Activated T-cell treated with anti-CD3 and anti-CD28 coated beads, Interleukin-2, amount 50 U/mL, for 1 hour (primary cell): ENCODE data around the gene ACOX1.

ENCODE experiments used
- DNase-seq: peaks from one replicate; pipeline ENCODE4 v3.0.0-alpha.2; 2020

ACOX1 gene

GRCh38 chr17:76008208-76008607 lies 29.2 kb upstream of the ACOX1 start:
- no peak for DNase-seq

GRCh38 chr17:76007850-76008165 lies 28.8 kb upstream of the ACOX1 start:
- no peak for DNase-seq

DNA sequence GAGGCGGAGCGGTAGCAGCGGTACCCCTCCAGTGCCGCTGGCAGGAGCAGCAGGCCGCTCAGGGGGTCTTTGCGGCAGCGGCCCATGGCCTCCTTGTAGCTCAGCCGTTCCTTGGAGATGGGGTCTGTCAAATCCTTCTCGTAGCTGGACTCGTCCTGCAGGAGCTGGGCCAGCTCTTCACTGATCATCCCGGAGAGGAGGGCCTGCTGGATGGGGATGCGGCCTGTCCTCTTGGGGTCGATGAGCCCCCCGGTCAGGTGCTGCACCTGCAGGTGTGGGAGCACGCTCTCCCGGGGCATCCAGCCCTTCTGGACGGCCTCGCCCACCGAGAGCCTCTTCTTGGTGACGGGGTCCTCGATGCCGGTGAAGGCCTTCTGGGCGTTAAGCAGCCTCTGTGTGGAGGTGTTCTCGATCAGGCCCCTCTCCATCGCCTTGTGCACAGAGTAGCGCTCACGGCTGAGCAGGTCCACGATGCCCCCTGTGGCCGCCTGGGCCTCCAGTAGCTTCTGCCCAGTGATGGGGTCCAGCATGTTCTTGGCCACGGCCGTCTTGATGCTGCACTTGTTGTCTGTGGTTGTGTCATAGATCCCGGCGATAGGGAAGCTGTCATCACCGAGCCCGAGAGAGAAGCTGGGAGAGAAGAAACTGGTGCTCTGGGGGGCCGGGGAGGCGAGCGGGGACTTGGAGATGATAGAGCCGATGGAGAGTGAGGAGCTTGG lies 28.3 kb upstream of the ACOX1 start:
- no peak for DNase-seq

DNA sequence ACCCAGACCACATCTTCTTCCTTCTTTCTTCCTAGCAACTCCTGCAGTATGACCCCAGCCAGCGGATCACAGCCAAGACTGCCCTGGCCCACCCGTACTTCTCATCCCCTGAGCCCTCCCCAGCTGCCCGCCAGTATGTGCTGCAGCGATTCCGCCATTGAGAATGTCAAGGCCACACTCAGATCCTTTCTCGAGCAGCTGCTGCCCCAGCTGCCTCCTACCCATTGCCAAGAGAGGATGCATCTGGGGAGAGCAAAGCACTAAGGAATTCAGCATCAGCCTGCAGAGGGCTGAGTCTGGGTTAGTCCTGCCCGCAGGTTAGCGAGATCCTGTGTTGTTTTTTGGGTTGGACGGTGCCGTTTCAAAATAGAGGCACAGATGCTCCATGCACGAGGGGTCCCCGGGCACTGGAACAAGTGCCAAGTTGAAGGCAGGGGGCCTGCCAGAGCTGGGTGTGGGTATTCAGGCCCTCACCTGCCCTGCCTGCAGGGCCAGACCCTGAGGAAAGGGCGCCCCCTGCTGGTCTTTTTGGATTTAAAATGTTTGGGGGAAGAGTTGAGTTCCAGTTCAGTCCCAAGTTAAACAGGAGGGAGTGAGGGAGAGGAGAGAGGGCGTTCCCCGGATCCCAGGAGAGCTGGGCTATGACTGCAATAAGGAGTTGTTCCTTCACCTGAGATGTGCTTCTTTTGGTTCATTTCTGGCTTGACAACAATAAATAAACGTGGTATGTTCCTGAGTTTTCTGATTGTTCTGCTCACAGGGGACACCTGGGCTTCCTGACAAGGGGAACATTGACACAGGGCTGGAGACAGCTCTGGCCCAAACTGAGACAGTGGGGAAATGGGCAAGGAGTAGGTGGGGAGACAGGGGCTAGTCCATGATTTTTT lies 26.5 kb upstream of the ACOX1 start:
- peak; percentile 73 for DNase-seq

DNA sequence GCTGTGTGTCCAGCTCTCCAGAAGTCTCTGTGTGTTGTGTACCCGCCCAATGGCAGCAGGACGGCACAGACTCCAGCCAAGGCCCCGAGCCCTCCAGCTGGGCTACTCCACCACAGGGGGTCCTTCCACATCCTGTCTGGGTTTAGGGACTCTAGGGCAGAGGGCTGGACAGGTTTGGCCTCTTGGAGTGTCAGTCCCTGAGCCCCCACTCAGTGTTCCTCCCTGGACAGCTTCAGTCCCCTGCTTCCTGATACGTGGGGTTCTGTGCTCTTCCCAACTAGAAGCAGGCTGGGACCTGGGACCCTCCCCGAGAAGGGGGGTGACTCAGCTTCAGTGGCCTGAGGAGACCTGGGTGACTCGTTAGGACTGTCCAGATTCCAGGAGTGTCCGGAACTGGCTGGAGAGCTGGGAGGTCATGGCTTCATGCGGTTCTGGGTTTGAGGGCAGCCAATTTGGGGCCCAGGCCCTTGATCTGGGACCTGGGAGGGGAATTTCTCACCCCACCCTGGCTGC lies 25.8 kb upstream of the ACOX1 start:
- no peak for DNase-seq

- DNase-seq = no peak
Measured at GRCh38 chr17:76003915-76004314, 24.9 kb upstream of the ACOX1 start.

DNA sequence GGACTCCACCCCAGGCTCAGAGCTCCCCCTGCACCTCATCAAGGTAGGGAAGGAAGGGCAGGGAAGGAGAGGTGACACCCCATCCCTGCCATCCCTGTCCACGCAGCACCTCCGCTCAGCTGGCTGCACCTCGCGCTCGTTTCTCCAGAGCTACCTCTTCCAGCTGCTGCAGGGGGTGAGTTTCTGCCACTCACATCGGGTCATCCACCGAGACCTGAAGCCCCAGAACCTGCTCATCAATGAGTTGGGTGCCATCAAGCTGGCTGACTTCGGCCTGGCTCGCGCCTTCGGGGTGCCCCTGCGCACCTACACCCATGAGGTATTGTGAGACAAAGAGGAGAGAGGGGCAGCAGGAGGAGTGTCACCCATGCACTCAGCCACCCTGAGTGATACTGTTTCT lies 23.1 kb upstream of the ACOX1 start:
- DNase-seq = no peak

GRCh38 chr17:76000755-76001521 lies 22.0 kb upstream of the ACOX1 start, which contains the start of gene CDK3:
TSS of gene CDK3 (plus strand) at chr17:76000855. CDS start at chr17:76001426, 571 bp downstream.
- DNase-seq = no peak

GRCh38 chr17:76000016-76000754 lies 21.2 kb upstream of the ACOX1 start:
- DNase-seq = peak; percentile 69

GRCh38 chr17:75998327-75998795 lies 19.4 kb upstream of the ACOX1 start:
- DNase-seq = no peak

DNA sequence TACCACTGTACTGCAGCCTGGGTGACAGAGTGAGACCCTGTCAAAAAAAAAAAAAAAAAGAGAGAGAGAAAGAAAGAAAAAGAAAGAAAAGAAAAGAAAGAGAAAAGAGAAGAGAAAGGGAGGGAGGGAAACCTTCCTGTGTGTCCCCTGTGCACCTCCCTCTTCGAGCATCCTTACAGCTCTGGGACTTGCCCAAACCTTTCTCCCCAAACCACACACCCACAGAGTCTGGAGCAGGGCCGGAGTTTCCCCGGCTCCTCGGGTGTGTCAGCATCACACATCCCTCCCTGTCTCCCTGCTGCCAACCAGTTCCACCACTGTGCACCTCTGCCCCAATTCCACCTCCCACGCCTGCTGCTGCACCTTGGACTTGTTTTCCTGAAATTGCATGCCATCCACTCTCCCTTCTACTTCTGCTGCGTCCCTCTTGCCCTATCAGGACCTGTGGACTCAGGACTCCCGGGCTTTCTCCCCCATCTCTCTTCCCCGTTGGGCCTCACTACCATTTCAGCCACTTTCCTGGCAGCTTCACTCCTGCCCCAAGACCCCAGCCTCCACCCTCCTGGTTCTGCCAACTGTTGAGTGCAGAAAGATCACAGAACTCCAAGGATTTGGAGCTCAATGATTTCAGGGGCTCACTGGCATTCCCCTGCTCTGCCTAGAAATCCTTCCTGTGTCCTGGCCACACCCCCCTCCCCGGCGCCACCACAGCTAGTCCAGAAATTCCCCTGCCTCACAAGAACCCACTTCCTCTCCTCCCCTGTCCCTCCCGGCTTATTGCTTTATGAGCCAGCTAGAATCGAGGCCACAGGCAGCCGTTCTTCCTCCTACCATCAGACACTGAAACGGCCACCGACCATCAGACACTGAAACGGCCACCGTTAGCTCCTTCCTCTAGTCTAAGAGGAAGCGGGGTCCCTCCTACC lies 18.0 kb upstream of the ACOX1 start:
- DNase-seq = no peak

- no peak for DNase-seq
Measured at GRCh38 chr17:75995385-75995925, 16.5 kb upstream of the ACOX1 start.

GRCh38 chr17:75994802-75995370 lies 15.9 kb upstream of the ACOX1 start:
- DNase-seq = no peak

- DNase-seq = no peak
Measured at GRCh38 chr17:75991396-75991795, 12.4 kb upstream of the ACOX1 start.

DNA sequence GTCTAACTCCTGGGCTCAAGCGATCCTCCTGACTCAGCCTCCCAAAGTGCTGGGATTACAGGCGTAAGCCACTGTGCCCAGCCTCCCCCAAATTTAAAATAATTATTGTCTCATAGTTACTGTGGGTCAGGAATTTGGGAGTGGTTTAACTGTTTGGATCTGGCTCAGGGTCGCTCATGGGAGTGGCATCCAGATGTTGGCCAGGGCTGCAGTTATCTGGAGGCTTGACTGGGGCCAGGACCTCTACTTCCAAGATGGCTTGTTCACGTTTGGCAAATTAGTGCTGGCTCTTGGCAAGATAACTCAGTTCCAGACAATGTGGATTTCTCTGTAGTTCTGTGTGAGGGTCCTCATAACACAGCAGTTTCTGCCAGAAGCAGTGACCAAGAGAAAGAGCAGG lies 8.1 kb upstream of the ACOX1 start:
- DNase-seq = no peak

GRCh38 chr17:75985986-75986385 lies 7.0 kb upstream of the ACOX1 start:
- DNase-seq = no peak

- no peak for DNase-seq
Measured at GRCh38 chr17:75983501-75984181, 4.7 kb upstream of the ACOX1 start.

GRCh38 chr17:75981019-75981615 lies 2.2 kb upstream of the ACOX1 start:
- DNase-seq = no peak

DNA sequence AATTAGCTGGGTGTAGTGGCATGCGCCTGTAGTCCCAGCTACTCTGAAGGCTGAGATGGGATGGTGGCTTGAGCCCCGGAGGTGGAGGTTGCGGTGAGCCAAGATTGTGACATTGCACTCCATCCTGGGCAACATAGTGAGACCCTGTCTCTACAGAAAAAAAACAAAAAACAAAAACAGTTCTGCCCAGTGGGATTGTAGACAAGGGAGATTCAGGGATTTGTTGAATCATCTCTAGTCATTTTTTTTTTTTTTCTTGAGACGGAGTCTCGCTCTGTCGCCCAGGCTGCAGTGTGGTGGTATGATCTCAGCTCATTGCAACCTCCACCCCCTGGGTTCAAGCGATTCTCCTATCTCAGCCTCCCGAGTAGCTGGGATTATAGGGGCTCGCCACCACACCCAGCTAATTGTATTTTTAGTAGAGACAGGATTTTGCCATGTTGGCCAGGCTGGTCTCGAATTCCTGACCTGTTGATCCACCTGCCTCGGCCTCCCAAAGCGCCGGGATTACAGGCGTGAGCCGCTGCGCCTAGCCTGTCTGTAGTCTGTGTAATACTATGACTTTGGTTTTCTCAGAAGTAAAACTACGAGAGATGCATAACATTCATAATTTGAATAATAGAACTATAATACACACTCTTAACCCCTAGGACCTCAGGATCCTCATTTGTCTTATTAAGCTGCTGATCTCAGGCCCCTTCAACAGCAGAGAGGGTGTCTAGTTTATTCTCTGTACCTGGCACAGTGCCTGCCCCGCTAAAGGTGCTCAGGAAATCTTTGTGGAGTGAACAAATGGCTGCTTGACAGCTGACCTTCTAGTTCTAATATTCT lies 1.4 kb upstream of the ACOX1 start:
- DNase-seq = no peak
